ENCODE data around the gene BCO1. TPM values are rescaled to one million over a fixed set of nuclear protein-coding genes. Genes with fewer than 3 reads are reported as not detected.
"Not testable (repeated sequence)": the region's sequence is repeated elsewhere in the genome, so short reads cannot be mapped to it uniquely, and the experiment has no call there.

BCO1 gene
- total and polyA plus RNA-seq, 4 experiments from 2014 or later = not detected

DNA sequence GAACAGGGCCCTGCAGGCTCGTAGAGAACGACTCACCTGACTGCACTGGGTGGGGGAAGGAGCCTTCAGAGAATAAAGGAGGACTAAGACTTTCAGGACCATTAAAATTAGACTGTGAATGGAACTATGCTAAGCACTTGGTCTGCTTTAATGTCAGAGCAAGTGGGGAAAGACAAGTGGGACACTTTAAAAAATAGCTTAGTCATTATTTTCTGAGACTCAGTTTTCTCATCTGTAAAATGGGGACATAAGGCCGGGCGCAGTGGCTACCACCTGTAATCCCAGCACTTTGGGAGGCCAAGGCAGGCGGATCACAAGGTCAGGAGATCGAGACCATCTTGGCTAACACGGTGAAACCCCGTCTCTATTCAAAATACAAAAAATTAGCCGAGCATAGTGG lies 19.3 kb upstream of the BCO1 start:
- Histone ChIP-seq H3K27ac (ENCODE audit: low read depth, low read length) (no peak overlapping the region), H3K4me3 (ENCODE audit: low read length in 2 of 2) (no peak overlapping the region), H3K27me3 (ENCODE audit: insufficient read depth, low read length) (no peaks in the 10 kb centered on the region), H3K36me3 (ENCODE audit: insufficient read depth, low read length) (no peaks in the 10 kb centered on the region), H3K4me1 (ENCODE audit: insufficient read depth, low read length) (no peaks in the 10 kb centered on the region), H3K9me3 (ENCODE audit: control insufficient read depth in 1 of 2, low read length in 2 of 2) (no peaks in the 10 kb centered on the region)
- no peak overlapping the region for H3K27ac Mint-ChIP-seq
- POLR2A ChIA-PET (ENCODE audit: partially characterized antibody) = no interaction called here
- no peaks in the 10 kb centered on the region for H3K9me3 Mint-ChIP-seq
- no peaks in the 10 kb centered on the region for H3K4me1 Mint-ChIP-seq
- CTCF ChIA-PET (ENCODE audit: partially characterized antibody) = no interaction called here
- no peaks in the 10 kb centered on the region for H3K36me3 Mint-ChIP-seq
- no peak for DNase-seq
- intact Hi-C loops (cut with micrococcal nuclease) = no loop called here
- peaks cover 1 to 3% of the 10 kb centered on the region in 2 donors for H3K27me3 Mint-ChIP-seq
- no peak overlapping the region for H3K4me3 Mint-ChIP-seq

DNA sequence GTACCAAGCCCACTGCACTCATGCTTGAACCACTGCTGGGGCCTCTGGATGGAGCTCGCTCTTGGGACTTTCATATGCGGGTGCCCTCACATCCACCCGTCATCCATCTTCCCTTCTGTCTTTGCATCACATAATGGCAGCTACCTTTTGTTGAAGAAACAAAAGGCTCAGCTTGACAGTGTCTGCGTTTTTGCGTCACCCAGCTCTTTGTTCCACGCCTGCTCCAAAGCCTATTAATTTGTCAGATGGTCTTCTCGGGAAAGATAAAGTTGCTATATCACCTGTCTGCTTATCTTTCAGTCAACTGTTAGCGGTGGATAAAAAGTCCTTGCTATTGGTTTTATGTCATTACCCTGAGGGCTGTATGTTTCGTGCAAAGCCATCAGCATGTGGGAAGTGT lies 18.1 kb upstream of the BCO1 start:
- DNase-seq = no peak
- peaks cover 4% of the 10 kb centered on the region in 2 donors for H3K27me3 Mint-ChIP-seq
- no peaks in the 10 kb centered on the region for H3K4me1 ChIP-seq (ENCODE audit: insufficient read depth, low read length)
- no peak overlapping the region for H3K4me3 Mint-ChIP-seq
- H3K4me1 Mint-ChIP-seq = no peaks in the 10 kb centered on the region
- ChIA-PET POLR2A (ENCODE audit: partially characterized antibody) (interaction anchor here (0.8 kb wide), 1 partner anchor 15 kb away, joined by 3 read pairs; no protein-coding TSS in a partner anchor), CTCF (ENCODE audit: partially characterized antibody) (no interaction called here)
- no peaks in the 10 kb centered on the region for H3K36me3 ChIP-seq (ENCODE audit: insufficient read depth, low read length)
- intact Hi-C loops (cut with micrococcal nuclease) = no loop called here
- no peaks in the 10 kb centered on the region for H3K9me3 ChIP-seq (ENCODE audit: control insufficient read depth in 1 of 2, low read length in 2 of 2)
- no peak overlapping the region for H3K27ac Mint-ChIP-seq
- no peak overlapping the region for H3K27ac ChIP-seq (ENCODE audit: low read depth, low read length)
- no peaks in the 10 kb centered on the region for H3K9me3 Mint-ChIP-seq
- no peaks in the 10 kb centered on the region for H3K27me3 ChIP-seq (ENCODE audit: insufficient read depth, low read length)
- H3K36me3 Mint-ChIP-seq = no peaks in the 10 kb centered on the region
- no peak overlapping the region for H3K4me3 ChIP-seq (ENCODE audit: low read length in 2 of 2)

DNA sequence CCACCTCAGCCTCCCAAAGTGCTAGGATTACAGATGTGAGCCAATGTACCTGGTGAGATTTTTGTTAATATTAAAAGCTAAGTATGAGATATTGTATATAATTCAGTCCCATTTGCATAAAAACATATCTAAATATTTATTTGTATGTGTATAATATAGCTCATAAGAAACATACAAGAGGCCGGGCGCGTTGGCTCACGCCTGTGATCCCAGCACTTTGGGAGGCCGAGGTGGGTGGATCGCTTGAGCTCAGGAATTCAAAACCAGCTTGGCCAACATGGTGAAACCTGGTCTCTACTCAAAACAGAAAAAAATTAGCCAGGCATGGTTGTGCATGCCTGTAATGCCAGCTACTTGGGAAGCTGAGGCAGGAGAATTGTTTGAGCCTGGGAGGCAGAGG lies 16.8 kb upstream of the BCO1 start:
- Mint-ChIP-seq H3K9me3 (no peaks in the 10 kb centered on the region), H3K27ac (no peak overlapping the region), H3K27me3 (peaks cover 4 to 8% of the 10 kb centered on the region in 2 donors), H3K4me3 (no peak overlapping the region), H3K4me1 (no peaks in the 10 kb centered on the region), H3K36me3 (no peaks in the 10 kb centered on the region)
- Histone ChIP-seq H3K27me3 (ENCODE audit: insufficient read depth, low read length) (no peaks in the 10 kb centered on the region), H3K27ac (ENCODE audit: low read depth, low read length) (no peak overlapping the region), H3K4me1 (ENCODE audit: insufficient read depth, low read length) (no peaks in the 10 kb centered on the region), H3K36me3 (ENCODE audit: insufficient read depth, low read length) (no peaks in the 10 kb centered on the region), H3K9me3 (ENCODE audit: control insufficient read depth in 1 of 2, low read length in 2 of 2) (no peaks in the 10 kb centered on the region), H3K4me3 (ENCODE audit: low read length in 2 of 2) (no peak overlapping the region)
- no peak for DNase-seq
- intact Hi-C loops (cut with micrococcal nuclease) = no loop called here
- ChIA-PET CTCF (ENCODE audit: partially characterized antibody) (no interaction called here), POLR2A (ENCODE audit: partially characterized antibody) (no interaction called here)

DNA sequence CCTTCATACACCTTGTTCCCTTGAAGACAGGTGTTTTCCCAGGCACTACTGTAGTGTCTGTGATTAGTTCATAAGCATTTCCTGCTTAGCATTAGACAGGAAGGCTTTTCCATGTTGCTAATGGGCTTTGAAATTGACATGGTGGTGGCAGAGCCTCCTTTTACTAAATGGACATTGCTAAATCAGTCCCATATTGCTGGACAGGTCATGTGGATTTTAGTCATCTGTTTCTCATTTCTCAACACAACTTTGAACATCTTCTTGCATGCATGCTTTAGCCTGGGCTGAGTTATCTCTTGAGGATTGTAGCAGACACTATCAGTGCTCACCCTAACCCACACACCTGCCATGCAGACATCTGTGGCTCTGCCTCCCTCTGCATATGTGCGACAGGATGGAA lies 13.7 kb upstream of the BCO1 start:
- H3K4me3 ChIP-seq (ENCODE audit: low read length in 2 of 2) = no peak overlapping the region
- H3K27me3 Mint-ChIP-seq = peaks cover 6 to 16% of the 10 kb centered on the region in 2 donors
- H3K9me3 Mint-ChIP-seq = no peaks in the 10 kb centered on the region
- ChIA-PET CTCF (ENCODE audit: partially characterized antibody) (no interaction called here), POLR2A (ENCODE audit: partially characterized antibody) (no interaction called here)
- no peak for DNase-seq
- no peak overlapping the region for H3K4me3 Mint-ChIP-seq
- no peaks in the 10 kb centered on the region for H3K36me3 ChIP-seq (ENCODE audit: insufficient read depth, low read length)
- no peaks in the 10 kb centered on the region for H3K4me1 Mint-ChIP-seq
- intact Hi-C loops (cut with micrococcal nuclease) = no loop called here
- H3K27ac Mint-ChIP-seq = no peak overlapping the region
- H3K36me3 Mint-ChIP-seq = no peaks in the 10 kb centered on the region
- H3K27me3 ChIP-seq (ENCODE audit: insufficient read depth, low read length) = no peaks in the 10 kb centered on the region
- no peak overlapping the region for H3K27ac ChIP-seq (ENCODE audit: low read depth, low read length)
- H3K4me1 ChIP-seq (ENCODE audit: insufficient read depth, low read length) = no peaks in the 10 kb centered on the region
- H3K9me3 ChIP-seq (ENCODE audit: control insufficient read depth in 1 of 2, low read length in 2 of 2) = no peaks in the 10 kb centered on the region

DNA sequence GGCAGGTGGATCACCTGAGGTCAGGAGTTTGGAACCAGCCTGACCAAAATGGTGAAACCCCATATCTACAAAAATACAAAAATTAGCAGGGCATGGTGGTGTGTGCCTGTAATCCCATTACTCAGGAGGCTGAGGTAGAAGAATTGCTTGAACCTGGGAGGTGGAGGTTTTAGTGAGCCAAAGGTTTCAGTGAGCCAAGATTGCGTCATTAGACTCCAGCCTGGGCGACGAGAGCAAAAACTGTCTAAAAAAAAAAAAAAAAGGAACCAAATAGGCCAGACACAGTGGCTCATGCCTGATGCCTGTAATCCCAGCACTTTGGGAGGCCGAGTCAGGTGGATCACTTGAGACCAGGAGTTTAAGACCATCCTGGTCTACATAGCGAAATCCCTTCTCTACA lies 12.8 kb upstream of the BCO1 start:
- DNase-seq; H3K36me3 Mint-ChIP-seq; H3K4me3 Mint-ChIP-seq; H3K4me1 Mint-ChIP-seq; H3K36me3 ChIP-seq (ENCODE audit: insufficient read depth, low read length); intact Hi-C loops (cut with micrococcal nuclease); H3K27me3 ChIP-seq (ENCODE audit: insufficient read depth, low read length); H3K27ac ChIP-seq (ENCODE audit: low read depth, low read length); CTCF ChIA-PET (ENCODE audit: partially characterized antibody); H3K4me1 ChIP-seq (ENCODE audit: insufficient read depth, low read length); POLR2A ChIA-PET (ENCODE audit: partially characterized antibody); H3K9me3 ChIP-seq (ENCODE audit: control insufficient read depth in 1 of 2, low read length in 2 of 2); H3K9me3 Mint-ChIP-seq; H3K4me3 ChIP-seq (ENCODE audit: low read length in 2 of 2); H3K27ac Mint-ChIP-seq: not testable (repeated sequence)
- peaks cover 6 to 14% of the 10 kb centered on the region in 2 donors for H3K27me3 Mint-ChIP-seq

DNA sequence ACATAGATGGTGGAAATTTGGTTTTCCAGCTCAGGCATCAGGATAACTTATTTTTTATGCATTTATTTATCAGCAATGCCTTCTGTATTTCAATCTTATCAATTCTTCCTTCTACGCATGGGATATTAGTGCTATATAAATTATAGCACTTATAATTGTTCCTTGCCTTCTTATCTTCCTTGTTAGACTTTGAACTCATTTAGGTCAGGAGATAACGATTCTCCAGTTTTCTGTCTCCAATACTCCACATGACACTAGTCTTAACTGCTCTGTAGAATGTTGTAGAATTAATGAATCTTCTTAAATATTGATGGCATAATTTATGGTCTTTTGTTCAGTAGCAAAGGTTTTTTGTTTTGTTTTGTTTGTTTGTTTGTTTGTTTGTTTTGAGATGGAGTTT lies 10.7 kb upstream of the BCO1 start:
- CTCF ChIA-PET (ENCODE audit: partially characterized antibody) = interaction anchor here (1.7 kb wide), 1 partner anchor 23 kb away, joined by 4 read pairs; no protein-coding TSS in a partner anchor

DNA sequence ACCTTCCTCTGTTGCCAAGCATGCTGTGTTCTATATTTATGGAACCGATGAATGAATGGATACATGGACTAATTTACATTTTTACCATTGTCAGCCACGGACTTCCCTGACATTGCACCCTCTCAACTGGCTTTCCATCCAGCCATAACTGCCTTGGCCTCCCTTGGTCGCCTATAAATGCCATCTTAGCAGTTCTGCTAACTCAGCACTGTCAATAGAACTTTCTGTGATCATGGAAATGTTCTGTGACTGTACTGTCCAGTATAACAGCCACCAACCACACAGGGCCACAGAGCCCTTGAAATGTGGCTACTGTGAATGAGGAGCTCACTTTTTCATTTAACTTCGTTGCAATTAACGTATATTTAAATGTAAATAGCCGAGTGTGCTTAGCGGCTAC lies 8.7 kb upstream of the BCO1 start:
- peaks cover 7 to 20% of the 10 kb centered on the region in 2 donors for H3K27me3 Mint-ChIP-seq
- Histone ChIP-seq H3K27ac (ENCODE audit: low read depth, low read length) (no peak overlapping the region), H3K36me3 (ENCODE audit: insufficient read depth, low read length) (no peaks in the 10 kb centered on the region), H3K27me3 (ENCODE audit: insufficient read depth, low read length) (no peaks in the 10 kb centered on the region), H3K4me1 (ENCODE audit: insufficient read depth, low read length) (no peaks in the 10 kb centered on the region), H3K4me3 (ENCODE audit: low read length in 2 of 2) (no peak overlapping the region), H3K9me3 (ENCODE audit: control insufficient read depth in 1 of 2, low read length in 2 of 2) (no peaks in the 10 kb centered on the region)
- no peak for DNase-seq
- no peaks in the 10 kb centered on the region for H3K4me1 Mint-ChIP-seq
- no peak overlapping the region for H3K27ac Mint-ChIP-seq
- ChIA-PET POLR2A (ENCODE audit: partially characterized antibody) (no interaction called here), CTCF (ENCODE audit: partially characterized antibody) (no interaction called here)
- H3K36me3 Mint-ChIP-seq = no peaks in the 10 kb centered on the region
- H3K9me3 Mint-ChIP-seq = no peaks in the 10 kb centered on the region
- intact Hi-C loops (cut with micrococcal nuclease) = no loop called here
- no peak overlapping the region for H3K4me3 Mint-ChIP-seq

More for the DNA sequence above, 10.7 kb upstream of the BCO1 start:
- no peaks in the 10 kb centered on the region for H3K9me3 Mint-ChIP-seq
- Histone ChIP-seq H3K4me1 (ENCODE audit: insufficient read depth, low read length) (no peaks in the 10 kb centered on the region), H3K36me3 (ENCODE audit: insufficient read depth, low read length) (no peaks in the 10 kb centered on the region), H3K27ac (ENCODE audit: low read depth, low read length) (no peak overlapping the region), H3K27me3 (ENCODE audit: insufficient read depth, low read length) (no peaks in the 10 kb centered on the region), H3K9me3 (ENCODE audit: control insufficient read depth in 1 of 2, low read length in 2 of 2) (no peaks in the 10 kb centered on the region), H3K4me3 (ENCODE audit: low read length in 2 of 2) (no peak overlapping the region)
- POLR2A ChIA-PET (ENCODE audit: partially characterized antibody) = no interaction called here
- intact Hi-C loops (cut with micrococcal nuclease) = no loop called here
- H3K4me1 Mint-ChIP-seq = no peaks in the 10 kb centered on the region
- H3K4me3 Mint-ChIP-seq = no peak overlapping the region
- H3K36me3 Mint-ChIP-seq = no peaks in the 10 kb centered on the region
- H3K27ac Mint-ChIP-seq = no peak overlapping the region
- H3K27me3 Mint-ChIP-seq = peaks cover 7 to 20% of the 10 kb centered on the region in 2 donors
- DNase-seq = no peak

DNA sequence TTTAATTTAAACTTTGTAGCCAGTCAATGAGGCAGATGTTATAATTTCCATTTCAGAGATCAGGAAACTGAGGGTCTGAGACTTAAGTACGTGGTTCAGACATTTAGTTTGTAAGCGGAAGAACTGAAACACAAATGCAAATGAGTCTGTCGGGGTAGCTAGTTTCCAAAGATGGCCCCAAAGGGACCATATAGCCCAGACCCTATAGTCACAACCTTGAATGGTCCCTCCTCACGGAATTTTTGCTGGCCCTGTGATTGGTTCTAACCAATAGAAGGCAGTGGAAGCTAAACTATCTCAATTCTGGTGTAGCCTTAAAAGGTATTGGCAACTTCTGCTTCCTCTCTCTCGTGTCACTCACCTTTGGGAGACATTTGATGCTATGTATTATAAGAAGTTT lies 7.5 kb upstream of the BCO1 start:
- ChIA-PET POLR2A (ENCODE audit: partially characterized antibody) (no interaction called here), CTCF (ENCODE audit: partially characterized antibody) (no interaction called here)
- Histone ChIP-seq H3K36me3 (ENCODE audit: insufficient read depth, low read length) (no peaks in the 10 kb centered on the region), H3K27ac (ENCODE audit: low read depth, low read length) (no peak overlapping the region), H3K27me3 (ENCODE audit: insufficient read depth, low read length) (no peaks in the 10 kb centered on the region), H3K9me3 (ENCODE audit: control insufficient read depth in 1 of 2, low read length in 2 of 2) (no peaks in the 10 kb centered on the region), H3K4me3 (ENCODE audit: low read length in 2 of 2) (no peak overlapping the region), H3K4me1 (ENCODE audit: insufficient read depth, low read length) (no peaks in the 10 kb centered on the region)
- DNase-seq = no peak
- Mint-ChIP-seq H3K4me3 (no peak overlapping the region), H3K27ac (no peak overlapping the region), H3K36me3 (no peaks in the 10 kb centered on the region), H3K4me1 (no peaks in the 10 kb centered on the region), H3K9me3 (no peaks in the 10 kb centered on the region), H3K27me3 (peaks cover 7 to 18% of the 10 kb centered on the region in 2 donors)
- intact Hi-C loops (cut with micrococcal nuclease) = no loop called here

Data from CD4-positive, alpha-beta memory T cell (primary cell).